ES-I3 (cell line): ENCODE results near the gene POLR3GL.
A peak's percentile ranks its signal among the peaks of the same experiment; 100 is the strongest.

Experiments
- H3K36me3 ChIP-seq: 2 replicates; pipeline ENCODE4 v1.6.1; 2013; ENCODE audit warnings: mild to moderate bottlenecking, low read length, control low read depth, moderate library complexity; ENCODE audit not compliant: insufficient read depth
- H3K4me1 ChIP-seq: 2 replicates; pipeline ENCODE4 v1.6.1; 2013; ENCODE audit warnings: mild to moderate bottlenecking, control low read depth, low read length; ENCODE audit not compliant: insufficient read depth
- H3K9ac ChIP-seq: 2 replicates; pipeline ENCODE4 v1.6.1; 2013; ENCODE audit warnings: low read depth, mild to moderate bottlenecking, low read length, moderate library complexity
- H3K9me3 ChIP-seq: 2 replicates; pipeline ENCODE4 v1.6.1; 2013; ENCODE audit warnings: mild to moderate bottlenecking, low read length, moderate library complexity; ENCODE audit not compliant: control insufficient read depth, insufficient read depth

POLR3GL gene

DNA sequence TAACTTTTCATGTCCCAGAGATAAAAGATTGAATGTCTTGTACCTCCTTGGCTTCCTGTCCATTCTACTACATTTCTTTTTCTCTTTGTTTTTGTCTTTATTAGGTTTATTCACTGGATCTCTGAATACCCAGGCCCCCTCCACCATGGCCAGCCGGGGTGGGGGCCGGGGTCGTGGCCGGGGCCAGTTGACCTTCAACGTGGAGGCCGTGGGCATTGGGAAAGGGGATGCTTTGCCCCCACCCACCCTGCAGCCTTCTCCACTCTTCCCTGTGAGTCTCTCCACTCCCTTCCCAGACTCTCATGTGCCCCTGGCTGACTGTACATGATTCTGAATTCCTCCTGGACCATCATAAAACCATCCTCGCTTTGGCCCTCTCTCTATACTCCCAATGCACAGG is 10.2 kb downstream of the POLR3GL start:
- H3K9ac ChIP-seq, result no peak overlapping the region
- no peaks in the 10 kb centered on the region for H3K9me3 ChIP-seq
- H3K4me1 ChIP-seq, result peaks cover 18% of the 10 kb centered on the region
- no peaks in the 10 kb centered on the region for H3K36me3 ChIP-seq

DNA sequence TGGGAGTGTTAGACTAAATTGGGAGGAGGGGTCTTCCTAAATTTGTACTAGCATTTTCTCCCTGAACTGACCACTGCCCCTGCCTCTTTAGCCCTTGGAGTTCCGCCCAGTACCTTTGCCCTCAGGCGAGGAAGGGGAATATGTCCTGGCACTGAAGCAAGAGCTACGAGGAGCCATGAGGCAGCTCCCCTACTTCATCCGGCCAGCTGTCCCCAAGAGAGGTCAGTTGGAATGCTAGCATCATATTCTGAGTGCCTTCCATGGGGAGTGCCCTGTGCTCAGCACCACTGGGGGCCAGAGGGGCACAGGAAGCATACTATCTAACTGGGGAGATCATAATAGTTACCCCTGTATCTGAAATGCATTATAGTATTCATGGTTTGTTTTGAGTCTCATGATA is 10.7 kb downstream of the POLR3GL start:
- no peaks in the 10 kb centered on the region for H3K36me3 ChIP-seq
- peaks cover 23% of the 10 kb centered on the region for H3K4me1 ChIP-seq
- no peak overlapping the region for H3K9ac ChIP-seq
- no peaks in the 10 kb centered on the region for H3K9me3 ChIP-seq

DNA sequence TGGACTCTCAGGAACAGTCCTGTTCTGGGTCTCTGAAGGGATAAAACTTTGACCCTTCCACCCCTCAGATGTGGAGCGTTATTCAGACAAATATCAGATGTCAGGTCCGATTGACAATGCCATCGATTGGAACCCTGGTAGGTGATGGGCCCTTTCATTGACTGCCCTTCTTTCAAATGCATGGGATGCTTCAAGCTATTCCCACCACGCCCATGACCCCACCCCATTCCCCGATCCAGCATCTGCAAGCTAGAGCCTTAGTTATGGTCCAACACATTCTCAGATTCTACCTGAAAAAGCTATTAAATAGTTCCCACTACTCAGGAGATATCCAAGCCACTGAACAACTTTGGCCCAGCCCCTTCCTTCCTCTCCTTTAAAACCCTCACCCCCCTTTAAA is 12.5 kb downstream of the POLR3GL start:
- Histone ChIP-seq H3K9ac (no peak overlapping the region), H3K36me3 (no peaks in the 10 kb centered on the region), H3K9me3 (no peaks in the 10 kb centered on the region), H3K4me1 (peaks cover 32% of the 10 kb centered on the region)

DNA sequence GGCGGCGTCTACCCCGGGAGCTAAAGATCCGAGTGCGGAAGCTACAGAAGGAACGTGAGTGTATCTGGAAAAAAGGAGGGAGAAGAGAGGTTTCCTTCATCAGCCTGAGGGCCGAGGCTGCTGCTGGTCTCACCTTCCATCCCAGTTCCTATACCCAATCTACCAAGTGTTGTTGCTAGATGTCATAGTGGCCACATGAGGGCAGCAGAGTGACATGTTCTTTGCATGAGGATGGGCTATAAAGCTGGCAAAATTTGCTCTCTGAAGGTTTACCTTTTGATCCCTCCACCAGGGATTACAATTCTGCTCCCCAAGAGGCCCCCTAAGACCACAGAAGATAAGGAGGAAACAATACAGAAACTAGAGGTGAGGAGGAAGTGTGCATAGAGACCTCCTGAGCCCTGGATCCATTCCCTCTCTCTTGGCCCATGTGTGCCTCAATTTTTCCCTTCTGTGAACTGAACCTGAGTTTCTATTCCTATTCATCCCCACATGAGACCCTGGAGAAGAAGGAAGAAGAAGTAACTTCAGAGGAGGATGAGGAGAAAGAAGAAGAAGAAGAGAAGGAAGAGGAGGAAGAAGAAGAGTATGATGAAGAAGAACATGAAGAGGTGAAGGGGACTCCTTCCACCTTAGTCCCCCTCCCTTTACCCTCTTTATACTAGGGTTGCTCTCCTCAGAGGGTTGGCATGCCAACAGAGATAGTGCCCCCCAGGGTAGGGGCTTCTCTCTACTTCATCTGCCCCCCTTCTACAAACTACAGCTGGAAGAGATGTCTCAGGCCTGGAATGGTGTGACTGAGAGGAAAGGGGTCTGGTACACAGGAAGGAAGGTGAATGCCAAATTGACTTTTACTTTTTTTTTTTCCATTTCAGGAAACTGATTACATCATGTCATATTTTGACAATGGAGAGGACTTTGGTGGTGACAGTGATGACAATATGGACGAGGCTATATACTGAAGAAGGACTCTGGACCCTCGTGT is 13.3 kb downstream of the POLR3GL start:
- Histone ChIP-seq H3K36me3 (no peaks in the 10 kb centered on the region), H3K9me3 (no peaks in the 10 kb centered on the region), H3K4me1 (peaks cover 37% of the 10 kb centered on the region), H3K9ac (peak overlapping the region; percentile 45; the same call in 1 of the 2 replicates)

DNA sequence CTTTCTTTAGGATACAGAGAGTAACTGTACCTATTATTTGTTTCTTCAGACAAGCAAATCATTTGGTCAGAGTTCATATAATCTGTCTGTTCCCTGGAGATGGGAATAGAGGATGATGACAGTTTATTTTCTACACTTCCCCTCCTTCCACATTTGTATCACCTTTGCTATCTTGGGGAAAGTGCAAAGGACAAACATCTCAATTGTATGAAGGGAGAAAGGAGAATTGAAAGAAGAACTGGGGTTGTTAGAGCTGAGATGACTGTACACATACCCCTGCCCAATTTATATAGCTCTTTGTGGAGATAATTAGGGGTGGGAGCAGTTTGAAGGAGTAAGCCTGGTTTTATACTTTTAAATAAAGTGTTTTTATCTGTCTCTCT is 14.0 kb downstream of the POLR3GL start:
- peak overlapping the region; percentile 45 for H3K9ac ChIP-seq
- H3K9me3 ChIP-seq, result no peaks in the 10 kb centered on the region
- H3K36me3 ChIP-seq, result no peaks in the 10 kb centered on the region
- H3K4me1 ChIP-seq, result peaks cover 41% of the 10 kb centered on the region

DNA sequence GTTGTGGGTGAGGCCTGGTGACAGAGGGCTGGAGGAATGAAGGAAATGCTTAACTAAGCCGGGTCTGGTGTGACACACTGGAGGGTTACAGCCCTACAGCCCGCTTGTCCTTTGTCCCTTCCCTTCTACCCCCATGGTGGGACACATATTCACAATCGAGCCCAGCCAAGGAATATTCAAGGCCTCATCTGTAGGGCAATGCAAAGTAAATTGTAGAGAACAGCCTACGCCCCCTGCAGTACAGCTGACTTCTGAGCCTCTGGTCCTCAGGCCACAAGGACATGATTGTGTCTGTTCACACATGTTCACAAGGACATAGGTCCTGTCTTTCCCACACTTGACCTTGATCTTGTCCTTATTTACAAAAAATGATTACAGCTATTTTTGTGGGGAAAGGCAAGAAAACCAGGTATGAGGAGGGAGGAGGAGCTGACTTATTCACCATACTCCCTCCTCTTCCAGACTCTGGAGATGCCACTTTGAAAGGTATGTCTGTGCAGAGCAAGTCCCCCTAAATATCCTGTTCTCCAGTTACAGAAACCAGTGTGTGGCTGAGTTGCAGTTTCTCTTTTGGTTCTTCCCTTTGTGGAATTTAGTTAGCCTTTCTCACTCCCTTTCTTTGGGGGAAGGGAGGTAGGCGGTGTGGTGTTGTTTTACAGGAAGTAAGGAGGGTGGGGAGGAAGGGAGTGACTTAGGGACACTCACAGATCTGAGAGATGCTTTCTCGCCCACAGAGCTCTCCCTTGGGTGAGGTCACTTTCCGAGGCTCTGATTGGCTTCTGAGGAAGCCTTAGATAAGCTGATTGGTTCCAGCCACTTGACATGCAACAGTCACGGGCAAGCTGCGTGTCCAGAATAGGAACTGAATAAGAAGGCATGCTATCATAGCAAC is 14.6 kb downstream of the POLR3GL start:
- Histone ChIP-seq H3K9me3 (no peaks in the 10 kb centered on the region), H3K9ac (peak overlapping the region; percentile 45), H3K36me3 (no peaks in the 10 kb centered on the region), H3K4me1 (peaks cover 41% of the 10 kb centered on the region)

DNA sequence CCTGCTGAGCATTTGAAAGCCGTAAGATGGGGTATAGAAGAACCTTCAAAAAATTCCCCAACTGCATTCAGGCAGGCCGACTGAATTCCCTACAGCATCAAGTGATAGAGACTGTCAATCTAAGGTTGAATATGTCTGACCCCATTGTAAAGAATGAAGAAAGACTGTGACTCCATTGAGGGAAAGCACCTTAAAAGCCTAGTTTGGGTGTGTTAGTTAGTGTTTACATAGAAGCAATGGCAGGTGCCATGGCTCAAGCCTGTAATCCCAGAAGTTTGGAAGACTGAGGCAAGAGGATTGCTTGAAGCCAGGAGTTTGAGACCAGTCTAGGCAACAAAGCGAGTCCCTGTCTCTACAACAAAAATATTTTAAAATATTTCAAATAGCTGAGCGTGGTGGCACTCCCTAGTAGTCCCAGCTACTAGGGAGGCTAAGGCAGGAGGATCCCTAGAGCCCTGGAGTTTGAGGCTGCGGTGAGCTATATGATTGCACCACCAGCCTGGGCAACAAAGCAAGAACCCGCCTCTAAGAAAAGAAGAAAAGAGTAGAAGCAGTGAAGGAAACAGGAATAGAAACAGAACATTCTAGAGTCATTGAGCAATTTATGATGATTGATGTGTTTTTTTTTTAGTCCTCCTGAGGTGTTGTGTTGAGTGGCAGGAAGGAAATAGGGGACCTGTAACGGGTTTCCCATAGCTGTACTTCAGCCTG is 15.4 kb downstream of the POLR3GL start:
- H3K4me1 ChIP-seq, result peaks cover 44% of the 10 kb centered on the region
- peak overlapping the region; percentile 19; the same call in 1 of the 2 replicates for H3K9ac ChIP-seq

DNA sequence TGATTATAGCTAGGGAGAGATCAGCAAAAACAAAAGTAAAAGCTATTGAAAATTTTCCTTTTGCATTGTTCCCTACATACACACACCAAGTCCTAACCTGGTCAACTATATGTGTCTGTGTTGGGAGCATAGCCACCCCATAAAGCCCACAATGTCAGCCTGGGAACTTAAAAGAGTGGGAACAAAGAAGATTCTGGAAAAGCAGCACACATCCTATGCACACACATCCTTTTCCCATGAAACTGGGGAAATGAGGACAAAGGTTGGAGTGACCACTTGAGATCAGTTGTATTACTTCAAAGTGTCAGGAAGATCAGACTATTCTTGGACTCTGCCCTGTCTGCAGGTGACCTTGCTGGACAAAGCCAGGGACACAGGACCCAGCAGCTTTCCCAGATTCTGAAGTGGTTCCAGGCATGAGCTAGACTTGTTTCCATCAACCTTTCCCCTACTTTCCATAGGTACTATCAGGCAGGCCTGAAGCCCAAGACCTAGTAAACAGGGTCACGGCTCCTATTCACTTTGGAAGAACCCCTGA is 16.0 kb downstream of the POLR3GL start:
- H3K9ac ChIP-seq, result no peak overlapping the region
- peaks cover 50% of the 10 kb centered on the region for H3K4me1 ChIP-seq

More for the DNA sequence above, 15.4 kb downstream of the POLR3GL start:
- H3K36me3 ChIP-seq, result no peaks in the 10 kb centered on the region
- no peaks in the 10 kb centered on the region for H3K9me3 ChIP-seq

DNA sequence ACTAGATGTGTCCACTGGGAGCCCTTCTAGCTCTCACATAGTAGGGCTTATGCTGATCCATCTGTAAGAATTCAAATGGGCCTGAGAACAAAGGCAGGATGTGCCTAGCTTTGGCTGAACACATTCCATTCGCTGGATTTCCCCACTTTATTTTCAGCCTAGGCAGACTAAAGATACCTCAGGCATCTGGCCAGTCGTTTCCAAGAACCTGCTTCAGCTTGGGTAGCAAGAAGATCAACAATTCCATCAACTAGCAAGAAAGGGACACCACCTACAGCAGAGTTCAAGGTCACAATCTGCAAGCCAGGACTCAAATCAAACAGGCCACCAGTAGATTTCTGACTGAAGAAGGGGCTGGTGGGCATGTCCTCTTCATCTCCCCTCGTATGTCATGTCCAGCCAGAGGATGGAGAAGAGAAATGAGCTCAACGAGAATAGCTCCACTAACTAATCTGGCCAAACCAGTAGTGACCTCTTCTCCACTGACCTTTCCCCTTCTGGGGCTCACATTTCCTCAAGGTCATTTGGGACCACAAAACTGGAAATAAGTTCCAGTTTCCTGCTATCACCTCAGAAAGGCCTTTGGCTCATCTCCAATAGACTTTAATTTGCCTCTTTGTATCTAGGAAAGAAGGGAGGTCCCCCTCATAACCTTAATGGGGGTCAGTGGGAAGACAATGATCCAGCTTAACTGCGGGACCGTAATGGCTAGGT is 17.7 kb downstream of the POLR3GL start:
- no peaks in the 10 kb centered on the region for H3K36me3 ChIP-seq
- H3K4me1 ChIP-seq, result peaks cover 59% of the 10 kb centered on the region
- H3K9ac ChIP-seq, result no peak overlapping the region

More for the DNA sequence above, 16.0 kb downstream of the POLR3GL start:
- H3K9me3 ChIP-seq, result no peaks in the 10 kb centered on the region
- H3K36me3 ChIP-seq, result no peaks in the 10 kb centered on the region

DNA sequence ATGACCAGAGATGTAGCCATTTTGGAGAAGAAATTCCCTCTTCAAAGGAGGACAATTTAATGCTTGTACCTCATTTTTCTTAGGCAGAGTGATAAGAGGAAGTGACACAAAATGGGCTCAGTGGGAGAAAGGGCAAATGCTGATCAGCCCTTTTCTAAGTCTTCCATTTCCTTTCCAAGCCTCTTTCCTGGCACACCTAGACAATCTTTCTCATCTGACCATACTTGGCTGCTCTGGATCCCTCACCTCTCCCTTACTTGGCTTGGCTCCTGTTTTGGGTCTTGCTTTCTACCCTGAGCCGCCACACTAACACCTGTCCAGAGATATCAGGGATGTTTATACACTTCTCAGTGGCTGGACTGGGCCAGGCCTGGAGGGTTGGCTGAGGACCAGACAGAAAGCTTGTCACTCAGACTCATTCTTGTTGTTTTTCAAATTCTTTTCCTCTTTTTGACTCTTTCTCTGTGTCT is 18.8 kb downstream of the POLR3GL start:
- Histone ChIP-seq H3K9ac (no peak overlapping the region), H3K4me1 (peaks cover 52% of the 10 kb centered on the region), H3K9me3 (no peaks in the 10 kb centered on the region), H3K36me3 (no peaks in the 10 kb centered on the region)

More for the DNA sequence above, 17.7 kb downstream of the POLR3GL start:
- H3K9me3 ChIP-seq, result no peaks in the 10 kb centered on the region

DNA sequence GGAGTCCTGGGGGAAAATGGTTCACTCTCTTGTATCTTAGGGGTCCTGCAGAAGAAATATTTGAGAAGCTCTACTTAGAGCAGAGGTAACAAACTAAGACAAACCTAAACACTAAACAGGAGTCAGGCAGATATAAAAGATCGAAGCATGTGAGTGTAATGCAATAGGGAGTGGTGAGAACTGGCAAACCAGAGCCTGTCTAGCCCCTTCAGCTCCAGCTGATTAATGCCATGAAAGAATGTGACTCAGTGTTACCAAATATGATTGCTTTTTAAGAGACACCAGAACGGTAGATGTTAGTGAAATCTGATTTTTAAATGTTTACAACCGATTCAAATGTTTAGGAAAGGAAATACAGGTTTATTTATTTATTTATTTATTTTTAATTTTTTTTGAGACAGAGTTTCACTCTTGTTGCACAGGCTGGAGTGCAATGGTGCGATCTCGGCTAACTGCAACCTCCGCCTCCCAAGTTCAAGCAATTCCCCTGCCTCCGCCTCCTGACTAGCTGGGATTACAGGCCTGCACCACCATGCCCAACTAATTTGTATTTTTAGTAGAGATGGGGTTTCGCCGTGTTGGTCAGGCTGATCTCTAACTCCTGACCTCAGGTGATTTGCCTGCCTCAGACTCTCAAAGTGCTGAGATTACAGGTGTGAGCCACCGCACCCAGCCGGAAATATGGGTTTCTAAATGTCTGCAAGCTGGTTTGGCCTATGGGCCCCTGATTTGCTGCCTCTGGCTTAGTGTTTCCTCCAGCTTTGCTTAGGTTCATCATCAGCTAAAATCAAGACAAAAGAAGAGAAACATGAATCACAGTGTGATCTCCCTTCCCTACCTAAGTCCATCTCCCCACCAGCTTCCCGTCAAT is 19.7 kb downstream of the POLR3GL start:
- Histone ChIP-seq H3K4me1 (peaks cover 43% of the 10 kb centered on the region), H3K9me3 (no peaks in the 10 kb centered on the region), H3K36me3 (no peaks in the 10 kb centered on the region), H3K9ac (no peak overlapping the region)

DNA sequence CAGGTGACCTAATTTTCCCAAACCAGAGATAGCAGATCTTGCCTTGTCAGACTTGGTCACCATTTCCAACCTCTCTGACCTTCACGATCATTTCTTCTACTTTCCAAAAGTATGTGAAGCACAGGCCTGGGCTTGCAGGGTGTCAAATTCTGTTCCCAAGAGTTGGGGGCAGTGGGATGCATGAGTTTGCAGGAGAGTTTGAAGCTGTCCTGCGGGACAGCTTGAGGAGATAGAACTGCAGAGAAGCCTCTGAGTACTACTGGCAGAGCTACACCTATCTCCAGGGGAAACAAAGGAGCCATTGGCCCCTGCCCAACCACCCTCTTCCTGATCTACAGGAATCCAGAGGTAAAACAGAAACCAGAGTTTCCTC is 20.6 kb downstream of the POLR3GL start:
- no peaks in the 10 kb centered on the region for H3K36me3 ChIP-seq
- peaks cover 36% of the 10 kb centered on the region for H3K4me1 ChIP-seq
- H3K9ac ChIP-seq, result no peak overlapping the region
- H3K9me3 ChIP-seq, result no peaks in the 10 kb centered on the region
